Measurements from ENCODE around the gene RIPK4.

RIPK4 gene

GRCh38 chr21:41752231-41752681, 14.6 kb downstream of the RIPK4 start:
- DNase-seq, result no peak

GRCh38 chr21:41751611-41752011, 15.2 kb downstream of the RIPK4 start:
- no peak for DNase-seq

GRCh38 chr21:41750532-41751151, 16.2 kb downstream of the RIPK4 start:
- DNase-seq, result no peak

GRCh38 chr21:41750051-41750450, 16.8 kb downstream of the RIPK4 start:
- DNase-seq, result no peak

GRCh38 chr21:41749286-41749685, 17.6 kb downstream of the RIPK4 start:
- DNase-seq, result no peak

- DNase-seq, result no peak
Observed at GRCh38 chr21:41747943-41748738, 18.7 kb downstream of the RIPK4 start.

GRCh38 chr21:41746744-41747006, 20.2 kb downstream of the RIPK4 start:
- no peak for DNase-seq

GRCh38 chr21:41745971-41746743, 20.7 kb downstream of the RIPK4 start:
- no peak for DNase-seq

- DNase-seq, result no peak
Observed at GRCh38 chr21:41745026-41745820, 21.6 kb downstream of the RIPK4 start.

- DNase-seq, result no peak
Observed at GRCh38 chr21:41744028-41744930, 22.6 kb downstream of the RIPK4 start.

GRCh38 chr21:41743321-41744027, 23.4 kb downstream of the RIPK4 start:
- DNase-seq, result no peak

GRCh38 chr21:41742073-41742875, 24.6 kb downstream of the RIPK4 start:
- DNase-seq, result no peak

GRCh38 chr21:41741253-41742072, 25.4 kb downstream of the RIPK4 start:
- DNase-seq, result no peak

GRCh38 chr21:41740604-41741252, 26.1 kb downstream of the RIPK4 start:
- DNase-seq, result no peak

- no peak for DNase-seq
Observed at GRCh38 chr21:41739936-41740335, 26.9 kb downstream of the RIPK4 start.

GRCh38 chr21:41739011-41739410, 27.8 kb downstream of the RIPK4 start:
- DNase-seq, result no peak

GRCh38 chr21:41737651-41738324, 29.1 kb downstream of the RIPK4 start:
- no peak for DNase-seq

GRCh38 chr21:41736423-41736822, 30.4 kb downstream of the RIPK4 start:
- DNase-seq, result no peak

Data from NCI-H187 treated with DMSO at 0.1 percent for 48 hours (cell line).